Keratinocyte (primary cell): ENCODE measurements around the gene CATSPER1. TPM values are rescaled to one million over a fixed set of nuclear protein-coding genes. Genes with fewer than 3 reads are reported as not detected.

Source experiments
- DNase-seq: peaks from one replicate; pipeline ENCODE4 v3.0.0-alpha.2; 2011; ENCODE audit warnings: low read depth, missing footprints, low spot score
- FAIRE-seq: peaks from 2 replicates; lab custom pipeline; 2011; peaks lifted over from hg19 to GRCh38; lab: Jason Lieb, UNC
- H2AFZ ChIP-seq: 2 replicates; pipeline ENCODE4 v1.6.0; 2012; ENCODE audit warnings: low read length, control low read depth, inconsistent platforms; ENCODE audit not compliant: control insufficient read depth
- H3K27ac ChIP-seq: 2 replicates; pipeline ENCODE4 v1.5.1; 2011; ENCODE audit warnings: low read length; ENCODE audit not compliant: control insufficient read depth, insufficient read depth
- H3K27me3 ChIP-seq: 3 replicates; pipeline ENCODE4 v1.6.0; 2011; ENCODE audit warnings: low read length; ENCODE audit not compliant: control insufficient read depth, insufficient read depth; ENCODE audit errors: extremely low read depth
- H3K36me3 ChIP-seq, 2 experiments: 2 replicates in 1 of 2; 3 replicates in 1 of 2; pipeline ENCODE4 v1.5.1; 2011; ENCODE audit warnings: low read length in 2 of 2, mild to moderate bottlenecking in 1 of 2; ENCODE audit not compliant: control insufficient read depth in 2 of 2, insufficient read depth in 2 of 2; ENCODE audit errors: extremely low read depth in 1 of 2
- H3K4me1 ChIP-seq: 3 replicates; pipeline ENCODE4 v1.5.1; 2011; ENCODE audit warnings: low read length; ENCODE audit not compliant: control insufficient read depth, insufficient read depth; ENCODE audit errors: extremely low read depth
- H3K4me2 ChIP-seq: 3 replicates; pipeline ENCODE4 v1.6.0; 2011; ENCODE audit warnings: low read depth, low read length; ENCODE audit not compliant: control insufficient read depth, insufficient read depth; ENCODE audit errors: extremely low read depth
- H3K4me3 ChIP-seq, 3 experiments: fragments of 200-600 bp in 1 of 3; sonication (generic) in 1 of 3; 2 replicates in 2 of 3; 3 replicates in 1 of 3; pipeline ENCODE4 v1.5.1; 2011 to 2016; ENCODE audit warnings: low read length in 3 of 3, mild to moderate bottlenecking in 3 of 3, control low read depth in 2 of 3, inconsistent platforms in 1 of 3, low read depth in 1 of 3, mixed read lengths in 1 of 3, mixed run types in 1 of 3, moderate library complexity in 1 of 3; ENCODE audit not compliant: control insufficient read depth in 2 of 3, insufficient read depth in 2 of 3; ENCODE audit errors: extremely low read depth in 1 of 3
- H3K79me2 ChIP-seq: 2 replicates; pipeline ENCODE4 v1.6.0; 2012; ENCODE audit warnings: low read length; ENCODE audit not compliant: control insufficient read depth, insufficient read depth
- H3K9ac ChIP-seq: 3 replicates; pipeline ENCODE4 v1.6.0; 2011; ENCODE audit warnings: low read length; ENCODE audit not compliant: control insufficient read depth, insufficient read depth; ENCODE audit errors: extremely low read depth
- H3K9me1 ChIP-seq: 3 replicates; pipeline ENCODE4 v1.6.0; 2011; ENCODE audit warnings: low read length; ENCODE audit not compliant: control insufficient read depth, insufficient read depth; ENCODE audit errors: extremely low read depth
- H3K9me3 ChIP-seq: 2 replicates; pipeline ENCODE4 v1.5.1; 2012; ENCODE audit warnings: low read depth, low read length; ENCODE audit not compliant: control insufficient read depth
- H4K20me1 ChIP-seq: 3 replicates; pipeline ENCODE4 v1.6.0; 2011; ENCODE audit warnings: low read length; ENCODE audit not compliant: control insufficient read depth, insufficient read depth; ENCODE audit errors: extremely low read depth
- CTCF ChIP-seq, 3 experiments: IDR thresholded peaks in 1 of 3; conservative IDR thresholded peaks in 1 of 3; optimal IDR thresholded peaks in 1 of 3; 2 replicates in 2 of 3; 3 replicates in 1 of 3; pipeline versions ENCODE3 to v1.5.1; 2011; ENCODE audit warnings: low read length in 3 of 3, mild to moderate bottlenecking in 3 of 3, moderate library complexity in 2 of 3, control low read depth in 1 of 3, inconsistent platforms in 1 of 3; ENCODE audit not compliant: insufficient read depth in 2 of 3; ENCODE audit errors: extremely low read depth in 1 of 3
- EZH2 ChIP-seq: IDR thresholded peaks from one replicate; pipeline ENCODE4 v1.6.1; 2012; ENCODE audit warnings: inconsistent platforms, mild to moderate bottlenecking, low read length, moderate library complexity
- dilution Hi-C: fragments of 300-500 bp; cut with MboI; formaldehyde crosslinking; loops from one replicate; pipeline ENCODE4 v1.7.0; 2020; ENCODE audit warnings: low sequenced_read_pairs; ENCODE audit not compliant: extremely low pct_ligation_motif_present
- polyA plus RNA-seq, 5 experiments: library from polyadenylated mRNA; depleted of rRNA in 3 of 5; stranded (reverse) in 3 of 5; stranded (forward) in 1 of 5; unstranded in 1 of 5; fragments of >200 nt; gene quantifications; 1 replicate in 1 of 5; 2 replicates in 3 of 5; 3 replicates in 1 of 5; pipeline versions ENCODE4 v1.2.1 to v1.2.3, GENCODE V29; 2011 to 2012; ENCODE audit warnings: missing spikeins in 2 of 5, low read depth in 1 of 5, low replicate concordance in 1 of 5

CATSPER1 gene
- polyA plus RNA-seq, 1 donor (not counting 4 experiments of a cell fraction or from before 2014, with no cell fraction given) = not detected

GRCh38 chr11:65981101-65981740 is 45.1 kb downstream of the CATSPER1 start:
- Histone ChIP-seq H3K79me2 (no peaks in the 10 kb centered on the region), H3K9me3 (no peaks in the 10 kb centered on the region), H3K9ac (no peak overlapping the region), H3K4me2 (no peak overlapping the region), H4K20me1 (no peaks in the 10 kb centered on the region), H2AFZ (no peak overlapping the region), H3K27me3 (no peaks in the 10 kb centered on the region), H3K4me1 (no peaks in the 10 kb centered on the region), H3K9me1 (no peaks in the 10 kb centered on the region), H3K27ac (no peak overlapping the region), H3K4me3 (no peak overlapping the region), H3K36me3 (peaks cover 18 to 19% of the 10 kb centered on the region in 2 experiments)
- dilution Hi-C loops = no loop called here
- TF ChIP-seq CTCF (optimal IDR thresholded peaks at IDR 0.05 in 1 of 3, IDR thresholded peaks at IDR 0.05 in 1 of 3, conservative IDR thresholded peaks at IDR 0.05 in 1 of 3; ENCODE audit: extremely low read depth in 1 of 3, insufficient read depth in 2 of 3, low read length in 3 of 3) (no peak), EZH2 (no peak)
- FAIRE-seq (no peak), DNase-seq (no peak)

- no peak overlapping the region for H3K4me2 ChIP-seq
- H3K9me1 ChIP-seq = no peaks in the 10 kb centered on the region
- no peaks in the 10 kb centered on the region for H3K27me3 ChIP-seq
- H3K79me2 ChIP-seq = no peaks in the 10 kb centered on the region
- no peaks in the 10 kb centered on the region for H3K9me3 ChIP-seq
- DNase-seq (no peak), FAIRE-seq (no peak)
- H3K4me1 ChIP-seq = no peaks in the 10 kb centered on the region
- no peak overlapping the region for H3K27ac ChIP-seq
- no peak overlapping the region for H3K9ac ChIP-seq
- H3K4me3 ChIP-seq = no peak overlapping the region
- no peak overlapping the region for H2AFZ ChIP-seq
- dilution Hi-C loops = no loop called here
- H4K20me1 ChIP-seq = no peaks in the 10 kb centered on the region
- peaks cover 21 to 27% of the 10 kb centered on the region in 2 experiments for H3K36me3 ChIP-seq
- no peak for TF ChIP-seq CTCF (optimal IDR thresholded peaks at IDR 0.05 in 1 of 3, IDR thresholded peaks at IDR 0.05 in 1 of 3, conservative IDR thresholded peaks at IDR 0.05 in 1 of 3; ENCODE audit: extremely low read depth in 1 of 3, insufficient read depth in 2 of 3, low read length in 3 of 3)
- TF ChIP-seq EZH2 = no peak
Measured at GRCh38 chr11:65979261-65979759, 47.0 kb downstream of the CATSPER1 start.
